ENCODE data around the gene CFHR2. TPM values are rescaled to one million over a fixed set of nuclear protein-coding genes. Genes with fewer than 3 reads are reported as not detected.

The CFHR2 gene
- total RNA-seq, 1 experiment from 2014 or later: not detected

DNA sequence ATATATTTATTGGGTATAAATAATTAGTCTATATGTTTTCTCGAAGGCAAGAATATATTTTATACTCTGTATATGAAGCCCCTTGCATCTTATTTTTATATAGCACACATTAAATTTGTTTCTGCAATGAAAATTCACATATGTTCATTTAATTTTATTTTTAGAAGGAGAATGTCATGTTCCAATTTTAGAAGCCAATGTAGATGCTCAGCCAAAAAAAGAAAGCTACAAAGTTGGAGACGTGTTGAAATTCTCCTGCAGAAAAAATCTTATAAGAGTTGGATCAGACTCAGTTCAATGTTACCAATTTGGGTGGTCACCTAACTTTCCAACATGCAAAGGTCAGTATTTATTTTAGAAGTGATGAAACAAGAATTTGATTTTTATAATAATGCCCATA is 50.4 kb downstream of the CFHR2 start:
- POLR2A ChIA-PET (ENCODE audit: low non-redundant PET): no interaction called here
- TF ChIP-seq EZH2 (IDR thresholded peaks at IDR 0.05; ENCODE audit: borderline replicate concordance, low read depth, low read length, poor library complexity, severe bottlenecking): no peak
- TF ChIP-seq CTCF (conservative IDR thresholded peaks at IDR 0.05; ENCODE audit: low read depth, low read length): no peak
- intact Hi-C loops (cut with micrococcal nuclease; ENCODE audit: unreplicated experiment): no loop called here
- Histone ChIP-seq H3K27ac (ENCODE audit: low read depth, low read length, poor library complexity, severe bottlenecking) (no peak overlapping the region), H3K36me3 (ENCODE audit: insufficient read depth, low read length, poor library complexity, severe bottlenecking) (no peaks in the 10 kb centered on the region), H3K4me1 (ENCODE audit: insufficient read depth, low read length, poor library complexity, severe bottlenecking) (no peaks in the 10 kb centered on the region), H3K9me3 (ENCODE audit: low read depth, low read length, poor library complexity, severe bottlenecking) (no peaks in the 10 kb centered on the region), H3K4me3 (ENCODE audit: low read depth, low read length, poor library complexity, severe bottlenecking) (no peak overlapping the region), H3K27me3 (replicated peaks; ENCODE audit: insufficient read depth, low read depth, low read length, poor library complexity) (no peaks in the 10 kb centered on the region)
- CTCF ChIA-PET: no interaction called here
- BruUV-seq (replicated peaks): no TSS peak
- DNase-seq (ENCODE audit: low spot score): no peak

DNA sequence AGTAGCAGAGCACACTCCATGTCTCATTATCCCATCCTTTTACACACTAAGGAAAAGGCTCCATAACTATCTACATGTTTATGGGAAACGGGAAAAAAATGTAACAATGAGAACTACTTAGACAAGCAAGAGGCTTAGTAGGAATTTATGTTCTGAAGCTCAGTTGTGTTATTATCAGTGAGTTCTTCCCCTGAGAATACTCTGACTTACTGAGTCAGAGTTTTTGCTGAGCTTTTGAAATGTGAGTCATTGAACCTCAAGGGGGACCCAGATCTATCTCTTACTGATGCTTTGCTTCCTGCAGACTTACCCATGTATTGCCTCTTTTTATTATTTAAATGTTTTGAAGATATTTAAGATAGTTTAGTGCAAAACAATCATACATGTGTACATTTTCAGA is 53.9 kb downstream of the CFHR2 start:
- H3K9me3 ChIP-seq (ENCODE audit: low read depth, low read length, poor library complexity, severe bottlenecking): no peaks in the 10 kb centered on the region
- CTCF ChIA-PET: no interaction called here
- H3K4me3 ChIP-seq (ENCODE audit: low read depth, low read length, poor library complexity, severe bottlenecking): no peak overlapping the region
- POLR2A ChIA-PET (ENCODE audit: low non-redundant PET): no interaction called here
- intact Hi-C loops (cut with micrococcal nuclease; ENCODE audit: unreplicated experiment): no loop called here
- DNase-seq (ENCODE audit: low spot score): peak; percentile 53
- H3K36me3 ChIP-seq (ENCODE audit: insufficient read depth, low read length, poor library complexity, severe bottlenecking): no peaks in the 10 kb centered on the region
- TF ChIP-seq CTCF (conservative IDR thresholded peaks at IDR 0.05; ENCODE audit: low read depth, low read length): peak; percentile 14; the same call in 1 of the 2 replicates
- no peak for TF ChIP-seq EZH2 (IDR thresholded peaks at IDR 0.05; ENCODE audit: borderline replicate concordance, low read depth, low read length, poor library complexity, severe bottlenecking)
- H3K27ac ChIP-seq (ENCODE audit: low read depth, low read length, poor library complexity, severe bottlenecking): no peak overlapping the region
- BruUV-seq (replicated peaks): no TSS peak
- no peaks in the 10 kb centered on the region for H3K27me3 ChIP-seq (replicated peaks; ENCODE audit: insufficient read depth, low read depth, low read length, poor library complexity)
- no peaks in the 10 kb centered on the region for H3K4me1 ChIP-seq (ENCODE audit: insufficient read depth, low read length, poor library complexity, severe bottlenecking)

- no TSS peak for BruUV-seq (replicated peaks)
- intact Hi-C loops (cut with micrococcal nuclease; ENCODE audit: unreplicated experiment): no loop called here
- Histone ChIP-seq H3K27ac (ENCODE audit: low read depth, low read length, poor library complexity, severe bottlenecking) (no peak overlapping the region), H3K4me1 (ENCODE audit: insufficient read depth, low read length, poor library complexity, severe bottlenecking) (no peaks in the 10 kb centered on the region), H3K9me3 (ENCODE audit: low read depth, low read length, poor library complexity, severe bottlenecking) (no peaks in the 10 kb centered on the region), H3K4me3 (ENCODE audit: low read depth, low read length, poor library complexity, severe bottlenecking) (no peak overlapping the region), H3K36me3 (ENCODE audit: insufficient read depth, low read length, poor library complexity, severe bottlenecking) (no peaks in the 10 kb centered on the region), H3K27me3 (replicated peaks; ENCODE audit: insufficient read depth, low read depth, low read length, poor library complexity) (no peaks in the 10 kb centered on the region)
- ChIA-PET CTCF (no interaction called here), POLR2A (ENCODE audit: low non-redundant PET) (no interaction called here)
- DNase-seq (ENCODE audit: low spot score): no peak
- TF ChIP-seq EZH2 (IDR thresholded peaks at IDR 0.05; ENCODE audit: borderline replicate concordance, low read depth, low read length, poor library complexity, severe bottlenecking) (no peak), CTCF (conservative IDR thresholded peaks at IDR 0.05; ENCODE audit: low read depth, low read length) (no peak)
Measured at GRCh38 chr1:197001828-197002227, 58.3 kb downstream of the CFHR2 start.
